GM19351 (cell line): ENCODE measurements around the gene CLCF1.

Experiments
- ATAC-seq: cut with Tn5 transposase; IDR thresholded peaks from one replicate; pipeline ENCODE4 v1.9.1; 2021; ENCODE audit warnings: mild to moderate bottlenecking, moderate library complexity; ENCODE audit not compliant: unreplicated experiment

Gene CLCF1

GRCh38 chr11:67364169-67364568 is 9.2 kb downstream of the CLCF1 start:
- ATAC-seq, result no peak

DNA sequence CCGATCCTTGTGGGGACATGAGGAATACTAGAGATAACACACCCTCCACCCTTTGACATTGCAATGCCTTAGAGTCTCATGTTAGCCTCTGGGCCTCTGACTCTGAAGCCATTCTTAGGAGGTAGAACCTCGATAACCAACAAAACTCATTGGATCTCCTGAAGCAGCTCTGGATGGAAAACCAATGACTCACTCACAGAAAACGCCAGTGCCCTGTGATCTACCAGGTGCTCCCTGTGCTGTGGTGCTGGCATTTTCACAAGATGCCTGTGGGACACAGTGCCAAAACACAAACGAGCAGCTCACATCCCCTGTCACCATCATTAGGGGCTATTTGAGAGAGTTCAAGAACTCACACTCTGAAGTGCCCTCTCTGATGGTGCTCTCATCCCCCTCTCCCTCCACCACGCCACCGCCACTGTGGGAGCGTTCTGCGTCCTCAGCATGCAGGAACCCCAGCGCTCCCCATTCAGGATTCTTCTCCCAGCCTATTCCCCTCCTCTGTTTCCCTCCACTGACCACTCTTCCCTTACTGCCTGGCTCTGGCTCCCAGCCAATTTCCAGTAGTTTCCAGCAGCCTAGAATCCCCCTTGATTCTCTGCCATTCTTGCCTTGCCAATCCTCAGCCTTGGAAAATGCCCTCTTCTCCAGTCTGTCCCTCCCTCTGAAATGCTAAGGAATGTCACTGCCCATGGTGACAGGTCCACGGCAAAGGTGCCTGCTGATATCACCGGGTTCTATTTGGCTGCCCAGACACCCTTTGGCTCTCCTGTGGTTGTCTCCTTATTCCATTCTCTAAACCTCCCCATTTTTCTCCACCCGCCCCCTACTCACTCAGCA is 15.3 kb downstream of the CLCF1 start:
- ATAC-seq, result no peak

GRCh38 chr11:67356864-67357561 is 16.4 kb downstream of the CLCF1 start:
- ATAC-seq, result no peak

DNA sequence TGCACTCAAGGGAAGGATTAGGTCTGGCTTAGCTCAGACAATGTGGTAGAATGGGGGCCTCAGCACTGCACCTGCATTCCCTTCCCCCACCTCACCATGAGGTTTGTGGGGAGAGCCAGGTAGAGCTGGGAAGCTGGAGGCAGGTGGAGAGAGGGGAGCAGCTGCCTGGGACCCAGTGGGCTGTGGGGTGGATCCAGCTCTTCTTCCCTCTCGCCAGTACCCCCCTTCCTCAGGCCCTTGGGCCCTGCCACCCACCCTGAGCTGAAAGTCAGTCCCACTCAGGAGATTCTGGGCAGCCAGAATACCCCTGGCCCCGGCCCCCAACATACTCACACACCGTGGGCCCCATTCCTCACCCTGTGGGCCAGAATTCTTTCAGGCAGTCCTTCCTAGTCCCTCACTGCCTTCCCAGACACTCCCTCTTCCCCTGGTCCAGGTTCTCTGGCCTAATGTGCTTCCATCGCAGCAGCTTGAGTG is 17.0 kb downstream of the CLCF1 start:
- ATAC-seq, result no peak

DNA sequence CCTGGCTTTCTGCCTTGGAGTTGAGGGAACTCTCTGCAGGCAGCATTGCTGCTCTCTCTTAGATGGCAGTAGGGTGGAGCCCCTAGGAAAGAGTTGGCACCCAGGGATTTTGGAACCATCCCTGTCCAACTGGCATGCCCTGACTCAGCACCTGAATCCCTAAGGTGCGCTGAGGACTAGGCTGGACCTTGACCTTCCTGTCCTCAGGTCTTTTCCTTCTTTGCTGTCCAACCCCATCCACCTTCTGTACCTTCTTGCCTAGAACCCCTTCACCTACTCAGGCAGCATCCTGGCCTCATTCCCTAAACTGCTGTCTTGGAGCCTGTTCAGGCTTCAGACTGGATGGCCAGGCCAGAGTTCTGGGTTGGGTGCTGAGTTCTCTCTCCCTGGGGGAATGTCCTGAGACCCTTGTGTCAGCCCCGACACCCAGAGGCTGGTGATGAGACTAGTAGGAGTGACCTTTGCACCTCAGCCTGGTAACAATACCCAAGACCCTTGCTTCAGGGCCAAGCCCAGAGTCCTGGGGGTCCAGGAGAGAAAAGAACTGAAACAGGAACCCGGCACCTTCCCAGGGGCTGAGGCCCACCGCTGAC is 17.5 kb downstream of the CLCF1 start:
- ATAC-seq, result no peak

GRCh38 chr11:67355023-67355793 is 18.2 kb downstream of the CLCF1 start:
- ATAC-seq, result no peak

GRCh38 chr11:67354075-67355022 is 19.0 kb downstream of the CLCF1 start:
- no peak for ATAC-seq

GRCh38 chr11:67353317-67354074 is 19.9 kb downstream of the CLCF1 start, which contains the start of gene POLD4:
Gene POLD4 (minus strand): TSS chr11:67353546. CDS start chr11:67353399, 147 bp downstream.
- peak; percentile 75 for ATAC-seq

DNA sequence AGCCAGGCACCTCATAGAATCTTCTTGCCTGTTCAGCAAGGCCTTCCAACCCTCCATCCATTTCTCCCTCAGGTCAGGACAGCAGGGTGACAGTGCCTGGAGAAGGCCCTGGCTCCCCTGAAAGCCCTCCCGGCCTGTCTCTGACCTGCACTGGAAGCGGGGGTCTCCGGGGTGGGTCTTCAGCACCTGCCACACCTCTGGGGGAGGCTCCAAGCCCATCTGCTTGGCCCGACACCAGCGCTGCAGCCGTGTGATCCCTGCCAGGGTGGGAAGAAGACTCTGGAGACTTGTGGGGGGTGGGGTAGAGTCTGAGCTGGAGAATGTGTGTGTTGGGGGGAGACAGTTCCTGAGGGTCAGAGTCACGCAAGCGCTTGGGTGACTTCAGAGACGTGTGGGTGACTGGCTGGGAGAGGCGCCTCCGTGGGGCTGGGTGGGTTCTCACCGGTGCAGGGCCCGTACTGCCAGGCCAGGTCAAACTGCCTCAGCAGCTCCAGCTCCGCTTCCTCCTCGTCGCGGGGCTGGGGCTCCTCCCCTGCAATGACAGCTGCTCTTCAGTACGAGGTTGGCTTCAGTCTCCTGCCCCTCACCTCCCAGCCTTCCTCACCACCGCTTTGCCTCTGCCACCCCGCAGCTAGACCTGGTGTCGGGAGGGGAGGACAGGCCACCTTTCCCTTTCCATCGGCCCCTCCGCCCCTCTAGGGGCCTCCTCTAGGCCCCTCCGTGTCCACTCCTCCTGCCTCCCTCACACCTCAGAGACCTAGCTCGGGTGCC is 20.7 kb downstream of the CLCF1 start:
- ATAC-seq, result peak; percentile 13

DNA sequence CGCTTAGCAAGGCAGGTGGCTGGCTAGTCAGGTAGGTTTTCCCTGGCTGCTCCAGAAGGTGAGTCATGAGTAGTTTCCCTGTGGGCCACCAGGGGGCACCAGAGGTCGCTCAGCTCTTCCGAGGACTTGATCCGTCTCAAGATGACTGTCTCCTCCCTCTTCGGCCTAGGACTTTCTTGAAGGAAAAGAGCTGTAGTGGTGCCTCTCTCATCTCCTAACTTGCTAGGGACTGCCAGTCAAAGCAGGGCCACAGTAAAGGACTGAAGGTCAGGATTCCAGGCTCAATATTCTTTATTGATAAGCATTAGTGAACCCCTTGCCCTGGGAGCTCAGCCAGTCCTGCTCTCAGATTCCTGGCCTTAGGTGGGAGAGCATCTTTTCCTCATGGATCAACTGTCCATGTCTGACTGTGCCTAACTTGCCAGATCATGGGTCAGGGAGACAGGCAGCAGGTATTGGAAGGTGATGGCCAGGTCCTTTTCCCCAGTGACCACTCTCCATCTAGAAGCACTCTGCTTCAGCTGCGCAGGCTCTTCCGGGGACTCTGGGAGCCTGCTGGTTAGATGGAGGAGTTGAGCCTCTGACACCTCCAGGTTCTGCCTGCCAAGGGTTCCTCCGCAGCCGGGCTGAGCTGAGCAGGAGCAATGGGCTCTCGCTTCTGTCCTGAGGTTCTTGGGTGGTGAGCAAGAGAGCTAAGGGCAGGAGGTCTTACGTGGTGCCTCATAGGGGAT is 22.0 kb downstream of the CLCF1 start:
- no peak for ATAC-seq

GRCh38 chr11:67349928-67350465 is 23.4 kb downstream of the CLCF1 start:
- no peak for ATAC-seq

- no peak for ATAC-seq
Observed at GRCh38 chr11:67349457-67349856, 23.9 kb downstream of the CLCF1 start.

GRCh38 chr11:67349036-67349435 is 24.4 kb downstream of the CLCF1 start:
- no peak for ATAC-seq

GRCh38 chr11:67347964-67348749 is 25.2 kb downstream of the CLCF1 start:
- ATAC-seq, result no peak

- ATAC-seq, result no peak
Observed at GRCh38 chr11:67345920-67346819, 27.2 kb downstream of the CLCF1 start.
